Stimulated activated CD8-positive, alpha-beta memory T cell treated with anti-CD3 and anti-CD28 coated beads, Interleukin-2, amount 100 ng/mL, for 1 hour (primary cell): ENCODE data around the gene KAT14.
"Not testable (repeated sequence)": the region's sequence is repeated elsewhere in the genome, so short reads cannot be mapped to it uniquely, and the experiment has no call there.

ENCODE experiments used
- DNase-seq, 2 donors: peaks; one replicate each; pipeline ENCODE4 v3.0.0-alpha.2; 2020; ENCODE audit warnings: low read depth in 2 of 2

KAT14 gene

DNA sequence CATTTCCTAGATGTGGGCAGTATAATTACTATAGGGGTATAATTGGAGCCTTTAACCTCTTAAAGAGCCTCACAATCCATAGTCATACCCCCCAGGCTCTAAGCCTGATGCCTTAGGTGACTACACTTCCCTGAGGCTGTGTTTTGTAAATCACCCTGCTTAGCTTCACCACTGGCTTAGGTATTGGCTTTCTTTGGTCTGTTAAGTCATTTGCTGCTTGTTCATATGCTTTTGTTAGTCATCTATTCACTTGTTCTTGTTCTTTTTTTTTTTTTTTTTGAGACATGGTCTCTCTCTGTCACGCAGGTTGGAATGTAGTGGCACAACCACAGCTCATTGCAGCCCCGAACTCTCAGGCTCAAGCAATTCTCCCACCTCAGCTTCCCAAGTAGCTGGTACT is 26.7 kb downstream of the KAT14 start:
- no peak for DNase-seq

DNA sequence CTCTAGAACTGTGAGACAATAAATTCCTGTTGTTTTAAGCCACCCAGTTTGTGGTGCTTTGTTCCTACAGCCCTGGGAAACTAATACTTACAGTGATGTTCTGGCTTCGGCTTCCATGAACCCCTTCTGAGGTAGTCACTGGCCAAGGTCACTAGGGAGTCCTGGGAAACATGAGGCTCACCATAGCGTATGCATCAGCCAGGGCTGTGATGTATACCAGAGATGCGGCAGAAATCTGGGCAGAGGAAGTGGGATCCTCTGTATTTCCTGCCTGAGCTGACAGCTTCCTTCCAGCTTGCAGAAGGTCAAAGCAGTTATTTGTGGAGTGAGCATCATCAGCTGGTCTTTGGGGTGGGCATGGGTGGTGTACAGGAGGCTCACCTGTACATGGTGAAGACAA is 27.9 kb downstream of the KAT14 start:
- DNase-seq: no peak

DNA sequence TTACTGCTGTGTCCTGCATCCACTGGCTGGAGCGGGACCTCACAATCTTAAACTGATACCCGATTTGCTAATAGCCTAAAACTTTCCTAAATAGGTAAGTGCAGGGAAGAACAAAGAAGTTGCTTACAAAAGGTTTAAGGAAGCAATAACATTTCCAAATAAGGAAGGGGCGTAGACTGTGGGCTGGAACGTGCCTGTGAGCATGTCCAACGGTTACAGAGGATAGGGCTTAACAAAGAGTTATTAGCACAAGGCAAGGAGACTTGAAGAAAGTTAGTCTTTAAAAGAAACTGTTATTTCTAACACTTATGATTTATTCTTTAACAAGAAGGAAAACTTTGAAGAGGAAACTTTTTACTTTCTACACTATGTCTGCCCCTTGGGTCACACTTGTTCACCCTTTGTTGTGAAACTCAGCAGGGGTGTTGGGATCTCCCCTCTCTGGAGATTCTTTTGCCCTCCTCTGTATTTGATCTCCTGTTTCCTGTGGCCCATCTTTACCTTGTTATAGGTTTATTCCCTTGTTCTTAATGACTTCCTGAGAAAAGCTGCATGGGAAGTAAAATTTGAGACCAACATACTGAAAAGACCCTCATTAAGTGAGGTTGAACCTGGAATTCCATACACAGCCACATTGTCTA is 28.7 kb downstream of the KAT14 start:
- DNase-seq: no peak

DNA sequence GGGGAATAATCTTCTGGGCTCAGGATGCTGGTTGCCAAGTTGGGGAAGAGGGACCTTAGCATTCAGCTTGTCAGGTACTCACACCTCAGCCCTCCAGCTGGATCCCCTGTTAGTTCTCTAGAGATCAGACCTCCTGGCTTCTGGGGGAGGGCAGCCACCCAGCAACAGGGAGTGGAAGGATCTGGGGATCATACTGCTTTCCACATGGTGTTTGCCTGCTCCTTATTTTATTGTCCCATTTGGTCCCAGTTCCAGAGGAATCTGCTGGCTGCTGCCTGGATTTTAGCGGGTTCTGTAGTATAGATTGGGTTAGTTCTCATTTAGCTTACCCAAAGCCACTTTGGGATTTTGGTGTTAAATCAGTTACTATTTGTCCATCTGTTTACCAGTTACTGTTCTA is 29.3 kb downstream of the KAT14 start:
- no peak for DNase-seq

DNA sequence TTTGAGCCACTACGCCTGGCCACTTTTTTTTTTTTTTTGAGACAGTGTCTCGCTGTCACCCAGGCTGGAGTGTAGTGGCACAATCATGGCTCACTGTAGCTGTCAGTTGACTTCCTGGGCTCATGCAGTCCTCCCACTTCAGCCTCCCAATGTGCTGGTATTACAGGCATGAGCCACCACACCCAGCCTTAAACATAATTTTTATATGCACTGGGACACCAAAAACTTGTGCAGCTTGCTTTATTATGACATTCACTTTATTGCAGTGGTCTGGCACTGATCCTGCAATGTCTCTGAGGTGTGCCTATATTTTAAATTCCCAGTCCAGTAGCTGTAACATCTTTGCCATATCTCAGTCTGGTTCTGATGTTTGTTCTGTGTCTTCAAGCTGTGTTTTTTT is 34.7 kb downstream of the KAT14 start:
- DNase-seq: no peak

DNA sequence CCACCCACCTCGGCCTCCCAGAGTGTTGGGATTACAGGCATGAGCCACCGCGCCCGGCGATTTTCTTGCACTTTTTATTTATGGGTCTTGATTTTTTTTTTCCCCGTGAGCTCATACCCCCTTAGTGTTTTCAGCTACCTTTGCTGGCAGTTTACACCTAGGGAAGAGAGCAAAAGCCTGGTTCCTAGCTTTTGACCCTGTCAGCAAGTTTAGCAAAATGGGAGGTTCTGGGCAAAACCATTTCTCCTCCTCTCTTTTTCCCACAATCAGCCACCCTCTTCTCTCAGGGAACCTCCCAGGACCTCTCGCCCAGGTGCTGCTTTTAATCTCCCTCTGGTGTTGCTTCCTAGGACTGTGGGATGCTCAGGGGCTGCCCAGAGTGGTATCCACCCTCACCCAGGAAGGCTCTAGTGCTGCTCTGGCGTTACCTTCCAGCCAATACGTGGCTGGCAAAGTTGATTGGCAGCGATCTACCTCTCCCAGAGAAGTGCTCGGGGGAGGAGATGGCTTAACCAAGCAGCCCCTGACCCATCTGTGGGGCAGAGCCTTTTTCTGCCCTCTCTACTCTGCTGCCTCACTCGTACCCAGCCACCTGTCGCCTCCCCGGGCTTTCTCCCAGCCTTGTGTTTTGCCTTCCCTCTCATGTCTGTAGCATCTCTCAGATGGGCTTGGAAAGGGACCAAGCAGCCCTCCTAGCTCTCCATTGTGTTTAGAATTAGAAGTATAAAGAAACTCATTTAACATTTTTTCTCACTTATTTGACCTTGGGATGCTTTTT is 37.4 kb downstream of the KAT14 start:
- no peak for DNase-seq

DNA sequence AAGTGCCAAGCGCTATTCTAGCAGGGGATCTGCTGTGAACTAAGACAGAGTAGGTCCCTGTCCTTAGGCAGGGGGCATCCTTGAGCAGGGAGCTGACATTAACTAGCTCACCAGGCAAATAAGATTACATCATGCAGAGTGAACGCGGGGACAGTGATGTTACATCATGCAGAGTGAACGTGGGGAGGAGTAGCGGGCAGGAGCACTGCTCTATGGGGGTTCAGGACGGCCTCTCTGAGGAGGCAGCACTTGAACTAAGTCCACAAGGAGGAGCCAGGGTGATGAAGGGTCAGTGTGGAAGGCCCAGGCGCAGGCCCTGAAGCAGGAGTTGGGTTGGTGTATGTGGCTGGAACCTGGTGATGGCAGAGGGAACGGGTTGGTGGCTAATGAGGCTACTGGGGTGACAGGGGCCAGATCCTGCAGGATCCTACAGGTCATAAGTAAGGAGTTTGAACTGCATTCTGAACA is 38.7 kb downstream of the KAT14 start:
- no peak for DNase-seq

DNA sequence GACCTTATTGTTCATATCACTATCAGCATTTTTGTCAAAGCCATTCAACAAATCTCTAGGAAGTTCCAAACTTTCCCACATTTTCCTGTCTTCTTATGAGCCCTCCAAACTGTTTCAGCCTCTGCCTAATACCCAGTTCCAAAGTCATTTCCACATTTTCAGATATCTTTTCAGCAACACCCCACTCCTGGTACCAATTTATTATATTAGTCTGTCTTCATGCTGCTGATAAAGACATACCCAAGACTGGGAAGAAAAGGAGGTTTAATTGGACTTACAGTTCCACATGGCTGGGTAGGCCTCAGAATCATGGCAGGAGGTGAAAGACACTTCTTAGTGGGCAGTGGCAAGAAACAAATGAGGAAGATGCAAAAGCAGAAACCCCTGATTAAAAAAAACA is 42.7 kb downstream of the KAT14 start:
- DNase-seq: not testable (repeated sequence)

DNA sequence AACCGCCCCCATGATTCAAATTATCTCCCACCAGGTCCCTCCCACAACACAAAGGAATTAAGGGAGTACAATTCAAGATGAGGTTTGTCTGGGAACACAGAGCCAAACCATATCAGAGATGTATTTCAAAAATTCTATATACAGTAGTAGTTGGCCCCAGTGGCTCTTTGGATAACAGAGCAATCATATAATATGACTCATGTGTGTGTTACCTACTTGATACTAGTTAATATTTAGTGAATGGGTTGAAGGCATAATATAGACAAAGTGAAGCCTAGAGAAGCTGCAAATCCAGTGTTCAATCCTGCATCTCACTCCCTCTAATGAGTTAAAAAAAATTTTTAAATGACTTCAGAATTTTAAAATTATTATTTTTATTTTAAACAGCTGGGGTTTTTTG is 43.2 kb downstream of the KAT14 start:
- DNase-seq: no peak

DNA sequence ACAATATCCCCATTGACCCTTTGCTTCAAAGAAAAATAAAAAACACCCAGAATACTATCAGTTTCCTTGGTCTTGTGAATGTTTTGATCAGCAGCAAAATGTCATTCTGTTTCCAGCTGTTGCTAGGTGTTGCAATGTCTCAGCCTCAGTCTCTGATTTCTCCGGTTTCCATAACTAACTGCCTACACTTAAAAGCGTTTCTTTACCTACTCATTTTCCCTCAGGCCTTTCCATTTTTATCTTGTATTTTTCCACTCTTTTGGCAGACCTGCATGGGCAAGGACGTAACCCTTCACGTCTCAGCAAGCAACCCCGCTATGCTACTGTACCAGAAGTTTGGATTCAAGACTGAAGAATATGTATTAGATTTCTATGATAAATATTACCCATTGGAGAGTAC is 49.4 kb downstream of the KAT14 start:
- no peak for DNase-seq

DNA sequence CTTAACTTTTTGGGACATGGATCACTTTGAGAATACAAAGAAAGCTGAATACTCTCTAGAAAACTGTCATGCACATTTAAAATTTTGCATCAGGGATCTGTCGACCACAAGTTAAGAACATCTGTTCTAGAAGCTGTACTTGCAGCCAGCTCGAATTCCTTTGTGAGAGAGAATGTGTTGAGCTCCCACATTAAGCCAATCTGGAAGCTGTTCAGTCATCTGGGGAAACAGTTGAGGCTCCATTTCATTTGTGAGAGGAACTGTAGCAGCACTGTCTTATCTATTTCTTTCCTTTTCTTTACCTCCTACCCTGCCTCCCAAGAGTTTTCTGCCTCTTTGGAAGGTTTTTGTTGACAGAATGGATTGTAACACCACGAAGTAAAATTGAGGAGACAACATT is 50.8 kb downstream of the KAT14 start:
- DNase-seq: no peak

DNA sequence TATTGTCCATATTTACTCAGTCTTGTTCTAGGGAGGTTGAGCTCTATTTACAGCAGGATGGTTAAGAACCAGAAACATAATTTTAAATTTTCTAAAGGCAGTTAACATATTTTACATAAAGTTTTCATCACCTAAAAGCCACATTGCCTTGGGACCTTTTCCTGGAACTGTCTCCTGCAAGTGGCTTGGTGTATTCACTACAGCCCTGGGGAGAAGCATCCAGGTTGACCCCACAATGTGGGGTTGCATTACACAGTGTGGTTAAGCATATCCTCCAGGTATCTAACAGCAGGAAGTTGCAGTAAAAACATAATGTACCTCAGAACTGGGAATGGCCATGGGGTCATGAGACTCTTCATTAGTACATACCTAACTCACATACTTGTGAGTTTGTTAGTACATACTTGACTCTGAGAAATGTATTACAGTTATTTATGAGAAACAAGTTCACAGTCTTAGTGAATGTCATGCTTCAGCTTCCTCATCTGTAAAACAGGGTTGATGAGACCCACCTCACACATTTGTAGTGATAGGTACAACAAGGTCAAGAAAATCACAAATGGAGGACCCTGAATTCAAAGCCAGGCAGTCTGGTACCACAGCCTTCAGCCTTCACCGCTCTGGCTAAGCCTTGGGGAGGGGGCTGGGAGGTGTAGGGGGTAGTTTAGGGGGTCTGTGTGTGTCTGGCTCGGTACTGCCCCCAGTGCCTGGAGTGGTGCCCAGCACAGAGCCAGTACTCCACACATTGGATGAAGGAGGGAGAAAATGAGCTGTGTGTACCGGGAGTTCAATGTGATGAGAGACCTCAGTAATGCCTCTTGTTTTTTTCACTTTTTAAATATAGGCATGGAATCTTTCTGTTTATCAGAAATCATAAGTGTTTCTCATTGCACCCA is 52.9 kb downstream of the KAT14 start:
- no peak for DNase-seq

DNA sequence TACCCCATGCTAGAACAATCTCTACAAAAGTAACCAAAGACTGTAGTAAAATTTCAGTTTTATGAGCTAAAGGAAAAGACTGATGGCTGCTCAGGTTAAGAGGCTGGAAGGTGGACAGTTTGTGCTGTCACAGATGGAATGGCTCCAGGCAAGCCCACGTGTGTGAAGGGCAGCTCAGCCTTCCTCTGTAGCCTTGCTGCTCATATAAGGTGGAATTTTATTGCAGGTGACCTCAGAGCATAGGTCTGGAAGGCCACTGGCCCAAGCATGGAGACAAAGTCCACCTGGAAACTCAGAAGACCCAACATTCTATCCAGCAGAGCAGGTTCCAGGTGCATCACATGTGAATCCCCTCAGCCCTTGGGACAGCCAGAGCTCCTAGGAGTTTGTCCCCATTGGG is 53.6 kb downstream of the KAT14 start:
- DNase-seq: no peak

DNA sequence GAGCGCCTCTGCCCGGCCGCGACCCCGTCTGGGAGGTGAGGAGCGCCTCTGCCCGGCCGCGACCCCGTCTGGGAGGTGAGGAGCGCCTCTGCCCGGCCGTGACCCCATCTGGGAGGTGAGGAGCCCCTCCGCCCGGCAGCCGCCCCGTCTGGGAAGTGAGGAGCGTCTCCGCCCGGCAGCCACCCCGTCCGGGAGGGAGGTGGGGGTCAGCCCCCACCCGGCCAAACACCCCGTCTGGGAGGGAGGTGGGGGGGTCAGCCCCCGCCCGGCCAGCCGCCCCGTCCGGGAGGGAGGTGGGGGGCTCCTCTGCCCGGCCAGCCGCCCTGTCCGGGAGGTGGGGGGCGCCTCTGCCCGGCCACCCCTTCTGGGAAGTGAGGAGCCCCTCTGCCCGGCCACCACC is 56.8 kb downstream of the KAT14 start:
- not testable (repeated sequence) for DNase-seq

DNA sequence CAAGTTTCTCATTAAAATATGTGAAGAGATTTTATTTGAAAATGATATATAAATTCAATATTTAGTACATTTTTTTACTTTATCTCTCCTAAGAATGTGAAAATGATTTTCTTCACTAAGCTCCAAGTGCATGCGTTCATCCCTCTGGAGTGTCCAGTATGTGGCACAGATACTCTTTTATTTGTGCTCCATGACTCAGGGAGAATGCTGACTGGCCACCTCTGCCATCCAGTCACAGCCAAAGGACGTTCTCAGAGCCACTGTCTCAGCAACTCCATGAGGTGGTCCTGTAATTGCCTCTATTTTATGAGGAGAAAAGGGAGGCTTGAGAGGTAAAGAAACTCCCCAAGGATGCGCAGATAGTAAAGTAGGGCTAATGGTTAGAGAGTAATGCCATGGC is 58.3 kb downstream of the KAT14 start:
- no peak for DNase-seq

DNA sequence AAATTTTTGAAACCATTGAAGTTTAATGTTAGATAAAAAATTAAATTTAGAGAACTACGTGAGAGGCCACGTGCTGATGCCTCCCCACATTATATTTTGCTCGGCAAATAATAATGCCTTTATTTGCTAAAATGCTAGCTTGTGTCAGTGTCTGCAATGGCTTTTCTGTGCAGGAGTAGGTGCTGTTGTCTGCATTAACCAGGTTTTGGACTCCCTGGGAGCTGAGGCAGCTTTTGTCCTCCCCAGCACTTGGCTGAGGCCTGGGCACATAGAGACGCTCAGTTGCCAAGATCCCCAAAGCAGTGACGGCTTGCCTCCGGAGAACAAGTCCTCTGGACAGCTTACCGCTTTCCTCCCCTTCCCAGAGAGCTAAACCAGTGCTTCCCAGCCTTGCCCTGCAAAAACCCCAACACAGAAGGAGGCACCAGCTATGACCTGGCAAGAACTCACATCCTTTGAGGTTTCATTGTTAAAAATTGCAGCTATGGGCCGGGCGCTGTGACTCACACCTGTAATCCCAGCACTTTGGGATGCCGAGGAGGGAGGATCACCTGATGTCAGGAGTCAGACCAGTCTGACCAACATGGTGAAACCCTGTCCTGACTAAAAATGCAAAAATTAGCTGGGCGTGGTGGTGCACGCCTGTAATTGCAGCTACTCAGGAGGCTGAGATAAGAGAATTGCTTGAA is 59.9 kb downstream of the KAT14 start:
- no peak for DNase-seq

DNA sequence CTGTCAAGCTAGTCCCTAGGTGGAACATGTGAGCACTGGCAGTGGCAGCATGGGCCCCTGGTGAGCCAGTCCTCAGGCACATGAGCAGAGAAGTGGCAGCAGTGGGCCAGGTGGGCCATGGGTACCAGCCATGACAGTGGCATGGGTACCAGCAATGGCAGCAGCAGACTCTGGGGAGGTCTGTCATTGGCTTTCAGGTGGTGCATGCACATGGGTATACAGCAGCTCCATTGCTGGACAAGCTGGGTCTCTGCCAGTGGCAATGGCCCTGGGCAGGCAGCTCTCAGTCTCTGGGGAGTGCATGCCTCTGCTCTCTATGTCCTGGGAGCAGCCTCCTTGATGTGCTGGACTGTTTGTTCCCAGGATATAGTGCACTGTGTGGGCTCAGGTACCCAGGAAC is 65.3 kb downstream of the KAT14 start:
- DNase-seq: no peak

DNA sequence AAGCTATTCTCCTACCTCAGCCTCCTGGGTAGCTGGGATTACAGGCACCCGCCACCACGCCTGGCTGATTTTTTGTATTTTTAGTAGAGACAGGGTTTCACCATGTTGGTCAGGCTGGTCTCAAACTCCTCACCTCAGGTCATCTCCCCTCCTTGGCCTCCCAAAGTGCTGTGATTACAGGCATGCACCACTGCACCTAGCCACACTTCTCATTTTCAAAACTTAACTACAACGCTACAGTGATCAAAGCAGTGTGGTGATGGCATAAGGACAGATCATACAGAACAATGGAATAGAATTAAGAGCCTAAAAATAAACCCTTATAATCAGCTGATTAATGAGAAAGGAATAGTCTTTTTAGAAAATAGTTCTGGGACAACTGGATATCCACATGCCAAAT is 66.0 kb downstream of the KAT14 start:
- not testable (repeated sequence) for DNase-seq

DNA sequence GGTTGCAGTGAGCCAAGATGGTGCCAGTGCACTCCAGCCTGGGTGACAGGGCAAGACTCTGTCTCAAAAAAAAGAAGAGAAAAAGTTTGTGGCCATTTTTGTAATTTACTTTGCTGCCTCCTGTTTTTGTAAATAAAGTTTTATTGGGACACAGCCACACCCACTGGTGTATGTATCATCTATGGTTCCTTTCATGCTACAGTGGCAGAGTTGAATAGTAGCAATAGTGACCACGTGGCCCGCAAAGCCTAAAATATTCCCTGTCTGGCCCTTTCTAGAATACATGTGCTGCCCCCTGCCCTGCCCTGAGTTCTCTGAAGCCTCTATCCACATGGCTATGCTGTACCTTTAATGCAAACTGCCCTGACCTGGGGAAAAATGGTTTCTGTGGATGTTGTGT is 75.3 kb downstream of the KAT14 start:
- DNase-seq: no peak

DNA sequence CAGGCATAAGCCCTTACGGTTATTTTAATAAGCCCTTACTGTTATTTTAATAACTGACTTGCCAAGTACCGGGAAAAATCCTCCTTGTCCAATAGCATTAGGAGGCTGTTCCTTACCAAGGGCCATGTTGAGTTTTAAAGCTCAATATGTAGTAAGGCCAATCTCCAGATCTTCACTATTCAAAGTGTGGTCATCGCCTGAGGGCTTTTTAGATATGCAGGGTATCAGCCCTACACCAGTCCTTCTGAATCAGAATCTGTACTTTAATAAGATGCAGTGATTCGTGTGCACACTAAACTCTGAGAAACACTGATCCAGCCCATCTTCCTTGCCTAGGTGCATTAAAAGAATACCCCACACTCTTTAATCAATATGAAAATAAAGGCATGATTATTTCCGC is 77.9 kb downstream of the KAT14 start:
- no peak for DNase-seq

DNA sequence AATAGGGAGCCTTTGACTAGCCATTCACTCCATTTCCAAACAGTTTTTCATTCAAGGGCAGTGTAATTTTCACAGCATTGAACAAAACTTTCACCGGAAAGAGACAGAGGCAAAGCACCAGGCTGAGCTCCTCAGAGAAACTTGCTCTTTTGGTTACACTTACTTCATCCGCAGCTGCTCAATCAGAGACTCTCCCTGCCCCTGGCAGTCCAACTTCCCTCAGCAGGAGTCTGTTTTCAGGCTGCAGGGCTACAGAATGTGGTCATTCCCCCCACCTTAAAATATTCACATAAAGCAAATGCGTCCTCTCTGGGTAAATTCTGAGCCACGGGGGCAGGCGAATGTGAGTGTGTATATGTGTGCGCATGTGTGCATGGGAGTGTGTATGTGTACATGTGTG is 80.6 kb downstream of the KAT14 start:
- DNase-seq: no peak

DNA sequence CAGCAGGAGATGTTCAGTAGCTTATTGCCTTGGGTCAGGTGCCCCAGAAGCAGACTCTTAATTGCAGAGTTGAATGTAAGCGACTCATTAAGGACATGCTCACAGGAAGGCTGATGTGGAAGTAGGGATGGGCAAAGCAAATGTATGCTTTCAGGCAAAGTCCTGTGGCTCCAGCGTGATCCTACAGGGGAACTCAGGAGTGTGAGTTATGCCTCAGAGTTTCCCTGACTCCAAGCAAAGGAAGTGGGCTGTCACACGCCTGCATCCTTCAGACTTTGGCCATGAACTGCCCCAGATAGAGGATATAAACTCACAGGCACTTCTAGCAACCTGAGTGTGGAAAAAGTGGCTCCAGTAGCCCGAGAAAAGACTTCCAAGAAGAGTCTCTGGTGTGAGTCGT is 85.7 kb downstream of the KAT14 start:
- DNase-seq: no peak
